CD4-positive, alpha-beta T cell treated with Interleukin-4 for 1 hour (primary cell): Measurements from ENCODE around the gene RBM45.
A peak's percentile ranks its signal among the peaks of the same experiment; 100 is the strongest.
"Not testable (repeated sequence)": the region's sequence is repeated elsewhere in the genome, so short reads cannot be mapped to it uniquely, and the experiment has no call there.

Experiments
- DNase-seq, 2 donors: peaks; one replicate each; pipeline ENCODE4 v3.0.0-alpha.2; 2020 to 2022

RBM45 gene

GRCh38 chr2:178108176-178108575, 4.1 kb upstream of the RBM45 start:
- DNase-seq, result no peak

GRCh38 chr2:178109813-178110212, 2.4 kb upstream of the RBM45 start:
- DNase-seq, result peak in 1 of 2 donors; percentile 60

GRCh38 chr2:178110681-178111080, 1.6 kb upstream of the RBM45 start:
- DNase-seq, result no peak

DNA sequence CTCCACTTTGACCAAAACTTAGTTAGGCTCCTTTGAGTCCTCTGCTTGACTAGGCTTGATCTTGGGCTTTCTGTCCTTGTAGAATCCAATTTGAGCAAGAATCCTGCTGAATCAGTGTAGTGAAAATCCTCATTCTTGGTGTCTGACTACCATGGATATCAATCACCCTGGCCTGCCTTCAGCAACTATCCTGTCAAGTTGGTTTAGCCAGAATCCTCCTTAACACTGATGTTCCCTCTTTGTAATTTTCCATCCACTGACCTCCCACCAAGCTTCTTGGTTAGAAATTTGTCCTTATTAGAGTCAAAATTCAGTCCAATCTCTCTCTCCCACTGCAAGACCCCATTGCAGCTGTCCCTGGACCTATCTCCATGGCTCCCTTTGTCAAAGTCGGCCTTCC, 494 bp upstream of the RBM45 start:
- no peak for DNase-seq

GRCh38 chr2:178114462-178114861, 2.2 kb downstream of the RBM45 start:
- no peak for DNase-seq

DNA sequence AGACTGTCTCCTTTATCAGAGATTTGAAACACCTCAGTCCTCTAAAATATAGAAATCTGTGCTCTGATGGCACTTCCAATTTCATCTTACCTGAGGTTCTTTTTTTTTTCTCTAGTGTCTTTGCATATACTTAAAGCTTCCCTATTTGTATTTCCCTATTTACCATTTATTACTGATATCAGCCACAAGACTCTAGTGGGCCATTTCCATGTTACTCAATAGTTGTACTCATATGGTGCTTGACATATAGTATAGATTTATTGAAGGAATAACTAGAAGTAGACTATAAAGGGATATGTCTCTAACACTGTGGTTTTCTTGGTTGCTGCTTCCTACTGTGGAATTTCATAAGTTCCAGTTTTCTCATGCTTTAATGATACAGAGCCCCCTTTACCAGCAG, 3.0 kb downstream of the RBM45 start:
- no peak for DNase-seq

DNA sequence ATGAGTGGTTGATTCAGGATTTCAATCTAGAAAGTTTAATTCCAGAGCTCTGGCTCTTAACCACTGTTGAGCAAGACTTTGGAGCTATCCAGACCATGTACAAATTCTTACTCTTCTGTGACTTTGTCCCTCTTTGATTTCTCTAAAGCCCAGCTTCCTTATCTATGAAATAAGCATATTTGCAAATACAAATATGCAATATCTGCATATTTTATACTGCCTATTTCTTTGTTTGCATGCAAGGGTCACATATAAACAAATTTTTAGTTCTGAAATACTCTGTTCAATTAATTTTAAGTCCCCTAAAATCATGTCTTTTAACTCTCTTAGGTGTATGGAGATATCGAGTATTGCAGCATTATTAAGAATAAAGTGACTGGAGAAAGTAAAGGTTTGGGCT, 5.5 kb downstream of the RBM45 start:
- no peak for DNase-seq

GRCh38 chr2:178119179-178119922, 7.1 kb downstream of the RBM45 start:
- DNase-seq, result no peak

GRCh38 chr2:178123163-178123562, 10.9 kb downstream of the RBM45 start:
- no peak for DNase-seq

- no peak for DNase-seq
Observed at GRCh38 chr2:178125125-178125524, 12.9 kb downstream of the RBM45 start.

DNA sequence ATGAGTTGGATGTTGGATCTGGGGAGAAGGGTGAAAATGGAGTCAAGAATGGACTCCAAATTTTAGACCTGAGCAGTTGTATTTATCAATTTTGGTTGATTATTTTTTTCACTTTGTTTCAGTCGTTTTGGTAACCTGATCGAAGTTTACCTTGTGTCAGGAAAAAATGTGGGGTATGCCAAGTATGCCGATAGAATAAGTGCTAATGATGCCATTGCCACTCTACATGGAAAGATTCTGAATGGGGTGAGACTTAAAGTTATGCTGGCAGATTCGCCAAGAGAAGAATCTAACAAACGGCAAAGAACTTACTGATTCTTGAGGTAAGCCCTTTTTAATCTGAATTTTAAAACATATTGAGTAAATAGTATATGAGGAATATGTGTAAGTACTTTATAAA, 13.6 kb downstream of the RBM45 start:
- DNase-seq, result no peak

GRCh38 chr2:178128836-178129630, 16.8 kb downstream of the RBM45 start:
- no peak for DNase-seq

- no peak for DNase-seq
Observed at GRCh38 chr2:178136321-178137025, 24.2 kb downstream of the RBM45 start.

GRCh38 chr2:178142274-178143065, 30.2 kb downstream of the RBM45 start:
- no peak for DNase-seq

- DNase-seq, result no peak
Observed at GRCh38 chr2:178143481-178143880, 31.2 kb downstream of the RBM45 start.

GRCh38 chr2:178152033-178152432, 39.8 kb downstream of the RBM45 start:
- no peak for DNase-seq

DNA sequence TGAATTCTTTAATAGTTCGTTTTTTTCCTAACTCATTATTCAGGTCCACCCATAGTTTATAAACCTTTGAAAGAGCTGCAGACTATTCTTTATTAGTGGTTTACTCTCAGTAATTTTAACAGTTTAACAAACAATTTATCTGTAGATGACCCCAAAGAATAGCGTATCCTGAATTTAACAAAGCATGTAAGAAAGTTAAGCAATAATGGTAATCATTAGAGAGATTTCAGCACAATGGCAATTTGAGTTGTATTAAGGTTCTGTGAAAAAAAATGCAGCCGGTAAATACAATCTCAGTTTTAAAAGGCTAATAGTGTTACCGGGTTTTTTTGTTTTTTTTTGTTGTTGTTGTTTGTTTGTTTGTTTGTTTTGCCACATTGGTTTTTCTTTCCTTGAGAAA, 40.3 kb downstream of the RBM45 start:
- no peak for DNase-seq

- no peak for DNase-seq
Observed at GRCh38 chr2:178152977-178153376, 40.7 kb downstream of the RBM45 start.

DNA sequence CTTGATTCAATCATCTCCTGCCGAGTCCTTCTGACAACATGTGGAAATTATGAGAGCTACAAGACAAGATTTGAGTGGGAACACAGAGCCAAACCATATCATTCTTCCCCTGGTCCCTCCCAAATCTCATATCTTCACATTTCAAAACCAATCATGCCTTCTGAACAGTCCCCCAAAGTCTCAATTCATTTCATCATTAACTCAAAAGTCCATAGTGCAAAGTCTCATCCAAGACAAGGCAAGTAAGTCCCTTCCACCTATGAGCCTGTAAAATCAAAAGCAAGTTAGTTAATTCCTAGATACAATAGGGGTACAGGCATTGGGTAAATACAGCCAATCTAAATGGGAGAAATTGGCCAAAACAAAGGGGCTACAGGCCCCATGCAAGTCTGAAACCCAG, 41.6 kb downstream of the RBM45 start:
- DNase-seq, result not testable (repeated sequence)

DNA sequence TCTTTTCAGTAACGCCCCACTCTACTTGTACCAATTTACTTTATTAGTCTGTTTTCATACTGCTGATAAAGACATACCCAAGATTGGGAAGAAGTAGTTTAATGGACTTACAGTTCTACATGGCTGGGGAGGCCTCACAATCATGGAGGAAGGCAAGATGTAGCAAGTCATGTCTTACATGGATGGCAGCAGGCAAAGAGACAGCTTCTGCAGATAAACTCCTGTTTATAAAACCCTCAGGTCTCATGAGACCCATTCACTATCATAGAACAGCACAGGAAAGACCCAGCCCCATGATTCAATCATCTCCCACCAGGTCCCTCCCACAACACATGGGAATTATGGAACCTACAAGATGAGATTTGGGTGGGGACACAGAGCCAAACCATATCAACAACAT, 43.3 kb downstream of the RBM45 start:
- no peak for DNase-seq

GRCh38 chr2:178157574-178157973, 45.3 kb downstream of the RBM45 start:
- DNase-seq, result no peak

DNA sequence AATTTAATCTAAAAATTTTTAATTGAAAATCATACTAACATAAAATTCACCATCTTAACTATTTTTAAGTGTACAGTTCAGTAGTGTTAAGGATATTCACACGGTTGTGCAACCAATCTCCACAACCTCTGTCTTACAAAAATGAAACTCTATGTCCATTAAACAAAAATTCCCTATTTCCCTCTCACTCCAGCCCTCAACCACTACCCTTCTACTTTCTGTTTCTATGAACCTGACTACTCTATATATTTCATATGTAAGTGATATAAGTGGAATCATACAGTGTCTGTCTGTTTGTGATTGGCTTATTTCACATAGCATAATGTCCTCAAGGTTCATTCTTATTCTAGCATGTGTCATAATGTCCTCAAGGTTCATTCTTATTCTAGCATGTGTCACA, 47.7 kb downstream of the RBM45 start:
- no peak for DNase-seq

- no peak for DNase-seq
Observed at GRCh38 chr2:178160601-178161000, 48.4 kb downstream of the RBM45 start.
